HCT116 (cell line): ENCODE measurements around the gene NLRP4. TPM values are rescaled to one million over a fixed set of nuclear protein-coding genes. Genes with fewer than 3 reads are reported as not detected.
"Not testable (repeated sequence)": the region's sequence is repeated elsewhere in the genome, so short reads cannot be mapped to it uniquely, and the experiment has no call there.

ENCODE experiments used
- ATAC-seq: fragments of 200-7000 bp; cut with Tn5 transposase; 2 replicates; pipeline ENCODE4 v1.9.1; 2020; ENCODE audit warnings: mild to moderate bottlenecking, moderate library complexity
- BruUV-seq: library from RNA; stranded (reverse); fragments of 400-500 nt; replicated peaks from 2 replicates; lab custom pipeline; 2021; lab: Mats Ljungman, UMichigan
- CTCF ChIA-PET: fragments of 300-600 bp; sonication (Branson Sonifier 250); formaldehyde crosslinking; loops from one replicate; lab custom pipeline; 2021; ENCODE audit warnings: antibody characterized with exemption; lab: Charles Lee
- POLR2A ChIA-PET: fragments of 300-600, 350-600 bp; sonication (Branson Sonifier 250); formaldehyde crosslinking; loops from one replicate; lab custom pipeline; 2021; ENCODE audit warnings: antibody characterized with exemption; lab: Charles Lee
- RAD21 ChIA-PET, 2 experiments: fragments of 300-600 bp; sonication (Branson Sonifier 250); formaldehyde crosslinking; loops; one replicate each; lab custom pipeline; 2023; ENCODE audit warnings: low total read pairs in 2 of 2; ENCODE audit not compliant: uncharacterized antibody in 2 of 2, unreplicated experiment in 2 of 2, low non-redundant PET in 1 of 2; lab: Charles Lee
- DNase-seq: peaks from one replicate; pipeline ENCODE4 v3.0.0-alpha.2; 2010; ENCODE audit warnings: low read depth, low spot score
- H2AFZ ChIP-seq: fragments of 200-600 bp; shearing (Covaris generic), sonication (generic); 2 replicates; pipeline ENCODE4 v1.6.1; 2017; ENCODE audit warnings: low read depth, mixed run types, mixed read lengths, antibody characterized with exemption, low read length; ENCODE audit not compliant: poor library complexity, severe bottlenecking
- H3K27ac ChIP-seq: 2 replicates; pipeline ENCODE4 v1.5.1; 2012; ENCODE audit warnings: low read depth, low read length
- H3K27me3 ChIP-seq: fragments of 200-600 bp; sonication (generic); 2 replicates; pipeline ENCODE4 v1.6.1; 2016; ENCODE audit warnings: mixed run types, low read length, mixed read lengths; ENCODE audit not compliant: insufficient read depth
- H3K36me3 ChIP-seq, 2 experiments: fragments of 200-500 bp in 1 of 2; fragments of 200-600 bp in 1 of 2; sonication (Bioruptor generic) in 1 of 2; sonication (generic) in 1 of 2; 2 replicates each; pipeline versions ENCODE4 v1.5.1 to v1.6.1; 2014 to 2016; ENCODE audit warnings: low read length in 2 of 2, inconsistent platforms in 1 of 2, mixed read lengths in 1 of 2, mixed run types in 1 of 2; ENCODE audit not compliant: insufficient read depth in 2 of 2, control insufficient read depth in 1 of 2
- H3K4me1 ChIP-seq, 2 experiments: fragments of 200-600 bp in 1 of 2; sonication (generic) in 1 of 2; 2 replicates each; pipeline versions ENCODE4 v1.5.1 to v1.6.1; 2012 to 2017; ENCODE audit warnings: low read length in 2 of 2, inconsistent platforms in 1 of 2, mild to moderate bottlenecking in 1 of 2, mixed read lengths in 1 of 2, mixed run types in 1 of 2, moderate library complexity in 1 of 2; ENCODE audit not compliant: insufficient read depth in 2 of 2, control insufficient read depth in 1 of 2
- H3K4me2 ChIP-seq: fragments of 200-600 bp; sonication (generic); 2 replicates; pipeline ENCODE4 v1.6.1; 2017; ENCODE audit warnings: mixed run types, low read length, mixed read lengths
- H3K4me3 ChIP-seq, 2 experiments: fragments of 200-600 bp in 1 of 2; sonication (generic) in 1 of 2; replicated peaks in 1 of 2; 2 replicates each; pipeline ENCODE4 v1.5.1; 2011 to 2016; ENCODE audit warnings: low read length in 2 of 2, control low read depth in 1 of 2, low read depth in 1 of 2, mild to moderate bottlenecking in 1 of 2, mixed read lengths in 1 of 2, mixed run types in 1 of 2
- H3K79me2 ChIP-seq: fragments of 200-600 bp; sonication (generic); 2 replicates; pipeline ENCODE4 v1.6.1; 2017; ENCODE audit warnings: mild to moderate bottlenecking, mixed run types, low read length, moderate library complexity, mixed read lengths; ENCODE audit not compliant: insufficient read depth
- H3K9ac ChIP-seq: fragments of 200-600 bp; sonication (generic); 2 replicates; pipeline ENCODE4 v1.6.1; 2016; ENCODE audit warnings: low read length, mixed read lengths
- H3K9me2 ChIP-seq: fragments of 200-600 bp; sonication (generic), shearing (Covaris generic); 2 replicates; pipeline ENCODE4 v1.6.1; 2017; ENCODE audit warnings: mixed run types, mild to moderate bottlenecking, moderate library complexity; ENCODE audit not compliant: insufficient read depth
- H3K9me3 ChIP-seq, 2 experiments: fragments of 200-500 bp in 1 of 2; fragments of 200-600 bp in 1 of 2; sonication (Bioruptor generic) in 1 of 2; sonication (generic) in 1 of 2; 2 replicates each; pipeline ENCODE4 v1.6.1; 2014 to 2017; ENCODE audit warnings: low read length in 2 of 2, mixed read lengths in 2 of 2, inconsistent platforms in 1 of 2, low read depth in 1 of 2, mild to moderate bottlenecking in 1 of 2, mixed run types in 1 of 2, moderate library complexity in 1 of 2; ENCODE audit not compliant: control insufficient read depth in 1 of 2, insufficient read depth in 1 of 2
- H4K20me1 ChIP-seq: fragments of 200-600 bp; sonication (generic), shearing (Covaris generic); 2 replicates; pipeline ENCODE4 v1.6.1; 2017; ENCODE audit warnings: mixed run types, mild to moderate bottlenecking, moderate library complexity; ENCODE audit not compliant: insufficient read depth
- CBX3 ChIP-seq: IDR thresholded peaks from 2 replicates; pipeline ENCODE4 v1.6.1; 2012; ENCODE audit warnings: low read depth
- ELF1 ChIP-seq: IDR thresholded peaks from 2 replicates; pipeline ENCODE4 v1.6.1; 2012; ENCODE audit warnings: low read depth, borderline replicate concordance
- POLR2A ChIP-seq: IDR thresholded peaks from 2 replicates; pipeline ENCODE4 v1.7.0; 2011; ENCODE audit warnings: borderline replicate concordance; ENCODE audit not compliant: insufficient read depth, insufficient read length; ENCODE audit errors: extremely low read depth
- SP1 ChIP-seq: IDR thresholded peaks from 2 replicates; pipeline ENCODE4 v1.6.1; 2012; ENCODE audit warnings: low read depth
- TCF7L2 ChIP-seq: IDR thresholded peaks from 2 replicates; pipeline ENCODE4 v1.7.0; 2011; ENCODE audit warnings: borderline replicate concordance, inconsistent platforms; ENCODE audit not compliant: insufficient read depth, insufficient read length; ENCODE audit errors: extremely low read depth
- intact Hi-C: fragments of 100-400 bp; cut with micrococcal nuclease; formaldehyde crosslinking; loops from 2 replicates; pipeline ENCODE4 v1.10.0; 2022
- total RNA-seq: library from RNA; stranded (reverse); gene quantifications from one replicate; pipeline ENCODE4 v1.2.1, GENCODE V29; 2021; ENCODE audit not compliant: unreplicated experiment
- TF ChIP-seq, protein P1 (sequence below): IDR thresholded peaks from 2 replicates; pipeline ENCODE4 v1.6.1; 2011; ENCODE audit warnings: mild to moderate bottlenecking, low read length, moderate library complexity; ENCODE audit not compliant: insufficient replicate concordance; ENCODE audit errors: extremely low read depth
- TF ChIP-seq, protein P2 (sequence below): IDR thresholded peaks from 2 replicates; pipeline ENCODE4 v1.6.1; 2012

NLRP4 gene
- total RNA-seq, 1 experiment from 2014 or later, result 0.52 TPM

DNA sequence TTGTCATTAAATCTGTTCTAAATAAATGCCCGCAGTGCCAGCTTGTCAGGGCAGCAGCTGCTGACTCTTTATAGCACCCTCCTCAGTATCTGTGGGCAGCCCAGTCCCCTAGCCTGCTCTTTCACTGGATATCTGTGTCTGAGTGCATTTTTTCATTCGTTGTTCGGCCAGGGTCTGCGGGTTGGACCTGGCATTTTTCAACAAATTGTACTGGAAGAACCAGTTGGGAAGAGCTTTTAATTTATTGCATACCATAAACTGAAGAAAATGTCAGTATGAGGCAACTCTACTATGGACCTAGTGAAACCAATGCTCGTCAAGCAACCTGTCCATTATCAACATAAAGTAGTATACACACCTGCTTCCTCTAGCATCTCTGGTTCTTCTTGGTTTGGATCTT is 87.2 kb downstream of the NLRP4 start:
- Histone ChIP-seq H3K9me3 (no peaks in the 10 kb centered on the region), H3K36me3 (no peaks in the 10 kb centered on the region), H3K4me1 (no peaks in the 10 kb centered on the region), H3K27me3 (0 out of 2 replicates have a peak, but pooled peaks cover 9% of the 10 kb centered on the region), H3K27ac (no peak overlapping the region), H3K9me2 (no peaks in the 10 kb centered on the region), H3K4me3 (no peak overlapping the region), H2AFZ (no peak overlapping the region), H3K79me2 (no peaks in the 10 kb centered on the region), H3K4me2 (no peak overlapping the region), H4K20me1 (no peaks in the 10 kb centered on the region), H3K9ac (no peak overlapping the region)
- intact Hi-C loops, result no loop called here
- ChIA-PET CTCF (no interaction called here), POLR2A (no interaction called here), RAD21 (no interaction called here)
- TF ChIP-seq CBX3 (no peak), POLR2A (no peak), ELF1 (no peak), TCF7L2 (no peak), SP1 (no peak)
- BruUV-seq, result no TSS peak
- no peak for DNase-seq
- ATAC-seq, result no peak

DNA sequence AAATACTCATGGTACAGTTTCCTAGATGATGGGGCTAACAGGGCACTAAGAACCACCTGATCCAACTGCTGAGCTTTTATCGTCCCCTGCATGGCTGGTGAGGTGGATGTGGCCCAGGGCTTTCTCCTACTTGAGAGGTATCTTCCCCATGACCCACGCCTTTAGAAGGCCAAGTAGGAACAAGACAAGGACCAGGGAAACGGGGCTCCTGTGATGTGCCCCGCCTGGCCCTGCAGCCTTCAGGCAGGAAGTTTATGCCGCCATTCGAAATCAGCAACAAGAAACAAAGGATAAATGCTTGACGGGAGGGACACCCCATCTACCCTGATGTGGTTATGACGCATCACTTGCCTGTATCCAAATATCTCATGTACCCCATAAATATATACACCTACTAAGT is 91.7 kb downstream of the NLRP4 start:
- TF ChIP-seq, protein P1, sequence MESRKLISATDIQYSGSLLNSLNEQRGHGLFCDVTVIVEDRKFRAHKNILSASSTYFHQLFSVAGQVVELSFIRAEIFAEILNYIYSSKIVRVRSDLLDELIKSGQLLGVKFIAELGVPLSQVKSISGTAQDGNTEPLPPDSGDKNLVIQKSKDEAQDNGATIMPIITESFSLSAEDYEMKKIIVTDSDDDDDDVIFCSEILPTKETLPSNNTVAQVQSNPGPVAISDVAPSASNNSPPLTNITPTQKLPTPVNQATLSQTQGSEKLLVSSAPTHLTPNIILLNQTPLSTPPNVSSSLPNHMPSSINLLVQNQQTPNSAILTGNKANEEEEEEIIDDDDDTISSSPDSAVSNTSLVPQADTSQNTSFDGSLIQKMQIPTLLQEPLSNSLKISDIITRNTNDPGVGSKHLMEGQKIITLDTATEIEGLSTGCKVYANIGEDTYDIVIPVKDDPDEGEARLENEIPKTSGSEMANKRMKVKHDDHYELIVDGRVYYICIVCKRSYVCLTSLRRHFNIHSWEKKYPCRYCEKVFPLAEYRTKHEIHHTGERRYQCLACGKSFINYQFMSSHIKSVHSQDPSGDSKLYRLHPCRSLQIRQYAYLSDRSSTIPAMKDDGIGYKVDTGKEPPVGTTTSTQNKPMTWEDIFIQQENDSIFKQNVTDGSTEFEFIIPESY, result no peak
- TF ChIP-seq, protein P2, sequence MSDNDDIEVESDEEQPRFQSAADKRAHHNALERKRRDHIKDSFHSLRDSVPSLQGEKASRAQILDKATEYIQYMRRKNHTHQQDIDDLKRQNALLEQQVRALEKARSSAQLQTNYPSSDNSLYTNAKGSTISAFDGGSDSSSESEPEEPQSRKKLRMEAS, result no peak
- Histone ChIP-seq H3K9me2 (no peaks in the 10 kb centered on the region), H3K9me3 (no peaks in the 10 kb centered on the region), H3K4me3 (no peak overlapping the region), H3K27ac (no peak overlapping the region), H3K4me1 (no peaks in the 10 kb centered on the region), H4K20me1 (no peaks in the 10 kb centered on the region), H3K4me2 (no peak overlapping the region), H3K27me3 (0 out of 2 replicates have a peak, but pooled peaks cover 5% of the 10 kb centered on the region), H3K79me2 (no peaks in the 10 kb centered on the region), H3K36me3 (no peaks in the 10 kb centered on the region), H2AFZ (no peak overlapping the region), H3K9ac (no peak overlapping the region)
- intact Hi-C loops, result no loop called here
- POLR2A ChIA-PET, result no interaction called here
- RAD21 ChIA-PET, result no interaction called here
- BruUV-seq, result no TSS peak
- no peak for DNase-seq
- CTCF ChIA-PET, result no interaction called here
- ATAC-seq, result no peak

DNA sequence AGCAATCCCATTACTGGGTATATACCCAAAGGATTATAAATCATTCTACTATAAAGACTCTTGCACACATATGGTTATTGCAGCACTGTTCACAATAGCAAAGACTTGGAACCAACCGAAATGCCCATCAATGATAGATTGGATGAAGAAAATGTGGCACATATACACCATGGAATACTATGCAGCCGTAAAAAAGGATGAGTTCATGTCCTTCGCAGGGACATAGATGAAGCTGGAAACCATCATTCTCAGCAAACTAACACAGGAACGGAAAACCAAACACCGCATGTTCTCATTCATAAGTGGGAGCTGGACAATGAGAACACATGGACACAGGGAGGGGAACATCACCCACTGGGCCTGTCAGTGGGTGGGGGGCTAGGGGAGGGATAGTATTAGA is 92.9 kb downstream of the NLRP4 start:
- H3K36me3 ChIP-seq, ATAC-seq, H4K20me1 ChIP-seq, H3K4me2 ChIP-seq, DNase-seq, H3K9me2 ChIP-seq, H3K4me3 ChIP-seq, BruUV-seq, H2AFZ ChIP-seq, H3K27me3 ChIP-seq, RAD21 ChIA-PET, CTCF ChIA-PET, H3K27ac ChIP-seq, H3K9me3 ChIP-seq, H3K4me1 ChIP-seq, intact Hi-C loops, POLR2A ChIA-PET, H3K9ac ChIP-seq, H3K79me2 ChIP-seq: not testable (repeated sequence)
